Activated naive CD4-positive, alpha-beta T cell treated with anti-CD3 and anti-CD28 coated beads for 36 hours (primary cell): ENCODE results near the gene NOLC1. TPM values are rescaled to one million over a fixed set of nuclear protein-coding genes. Genes with fewer than 3 reads are reported as not detected.

Source experiments
- CTCF ChIA-PET: fragments of 350-600 bp; sonication (Branson Sonifier 250); formaldehyde crosslinking; loops from one replicate; lab custom pipeline; 2021; ENCODE audit warnings: antibody characterized with exemption; lab: Charles Lee
- DNase-seq: peaks from one replicate; pipeline ENCODE4 v3.0.0-alpha.2; 2020
- H3K27ac Mint-ChIP-seq: one replicate; pipeline ENCODE4 v1.8.0; 2021; ENCODE audit warnings: mild to moderate bottlenecking, mixed read lengths
- H3K27me3 Mint-ChIP-seq: one replicate; pipeline ENCODE4 v1.8.0; 2021; ENCODE audit warnings: low read depth, mixed read lengths
- H3K36me3 Mint-ChIP-seq: one replicate; pipeline ENCODE4 v1.8.0; 2021; ENCODE audit warnings: low read depth, mixed read lengths
- H3K4me1 Mint-ChIP-seq: one replicate; pipeline ENCODE4 v1.8.0; 2021; ENCODE audit warnings: low read depth, mixed read lengths
- H3K4me3 Mint-ChIP-seq: one replicate; pipeline ENCODE4 v1.8.0; 2021; ENCODE audit warnings: mild to moderate bottlenecking, moderate library complexity, mixed read lengths
- H3K9me3 Mint-ChIP-seq: one replicate; pipeline ENCODE4 v1.8.0; 2021; ENCODE audit warnings: mixed read lengths
- intact Hi-C: fragments of 100-400 bp; cut with micrococcal nuclease; formaldehyde crosslinking; loops from one replicate; pipeline ENCODE4 v1.15.1; 2023
- total RNA-seq, 2 experiments: library from RNA; stranded (reverse); gene quantifications; one replicate each; pipeline ENCODE4 v1.2.3, GENCODE V29; 2021

The NOLC1 gene
- total RNA-seq, 2 experiments from 2014 or later = 182 to 194 TPM

DNA sequence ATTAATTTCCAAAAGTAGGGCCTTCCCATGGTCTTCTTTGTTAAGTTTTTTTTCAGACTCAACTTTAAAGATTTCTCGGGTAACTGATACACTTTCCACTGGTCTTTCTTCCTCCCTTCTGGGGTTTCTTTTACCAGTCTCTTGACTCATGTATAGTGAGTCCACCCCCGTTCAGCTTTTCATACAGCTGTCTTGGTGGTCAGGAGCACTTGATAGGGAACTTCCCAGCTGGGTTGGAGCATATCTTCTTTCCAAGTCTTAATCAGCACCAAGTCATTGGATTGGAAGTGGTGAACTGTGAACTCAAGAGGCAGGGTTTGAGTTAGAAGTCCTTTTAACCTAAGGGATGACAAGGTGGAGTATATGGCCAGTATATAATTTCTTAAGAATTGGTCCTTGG is 44.7 kb downstream of the NOLC1 start:
- CTCF ChIA-PET = no interaction called here
- Mint-ChIP-seq H3K36me3 (no peaks in the 10 kb centered on the region), H3K4me1 (peaks cover 5% of the 10 kb centered on the region), H3K27me3 (no peaks in the 10 kb centered on the region), H3K4me3 (no peak overlapping the region), H3K27ac (peak overlapping the region; percentile 17), H3K9me3 (peaks cover 5% of the 10 kb centered on the region)
- intact Hi-C loops = no loop called here
- peak; percentile 25 for DNase-seq

DNA sequence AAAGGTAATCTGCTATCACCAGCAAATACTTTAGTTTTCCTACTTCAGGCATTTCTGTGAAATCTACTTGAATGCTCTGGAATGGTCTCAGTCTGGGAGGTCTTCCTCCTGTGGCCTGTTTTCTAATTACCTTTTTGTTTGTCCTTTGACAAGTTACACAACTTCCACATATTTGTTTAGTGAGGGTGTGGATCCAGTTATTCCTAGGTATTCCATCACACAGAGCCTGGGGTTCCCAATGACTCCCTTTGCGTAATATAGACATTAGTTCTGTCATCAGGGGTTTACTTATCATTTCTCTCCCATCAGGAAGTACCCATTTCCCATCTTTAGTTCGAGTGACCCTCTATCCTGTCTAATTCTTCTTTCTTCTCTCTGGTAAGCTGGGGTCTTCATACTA is 45.8 kb downstream of the NOLC1 start:
- CTCF ChIA-PET = interaction anchor here (0.6 kb wide), 1 partner anchor 153 kb away, joined by 4 read pairs; no protein-coding TSS in a partner anchor

DNA sequence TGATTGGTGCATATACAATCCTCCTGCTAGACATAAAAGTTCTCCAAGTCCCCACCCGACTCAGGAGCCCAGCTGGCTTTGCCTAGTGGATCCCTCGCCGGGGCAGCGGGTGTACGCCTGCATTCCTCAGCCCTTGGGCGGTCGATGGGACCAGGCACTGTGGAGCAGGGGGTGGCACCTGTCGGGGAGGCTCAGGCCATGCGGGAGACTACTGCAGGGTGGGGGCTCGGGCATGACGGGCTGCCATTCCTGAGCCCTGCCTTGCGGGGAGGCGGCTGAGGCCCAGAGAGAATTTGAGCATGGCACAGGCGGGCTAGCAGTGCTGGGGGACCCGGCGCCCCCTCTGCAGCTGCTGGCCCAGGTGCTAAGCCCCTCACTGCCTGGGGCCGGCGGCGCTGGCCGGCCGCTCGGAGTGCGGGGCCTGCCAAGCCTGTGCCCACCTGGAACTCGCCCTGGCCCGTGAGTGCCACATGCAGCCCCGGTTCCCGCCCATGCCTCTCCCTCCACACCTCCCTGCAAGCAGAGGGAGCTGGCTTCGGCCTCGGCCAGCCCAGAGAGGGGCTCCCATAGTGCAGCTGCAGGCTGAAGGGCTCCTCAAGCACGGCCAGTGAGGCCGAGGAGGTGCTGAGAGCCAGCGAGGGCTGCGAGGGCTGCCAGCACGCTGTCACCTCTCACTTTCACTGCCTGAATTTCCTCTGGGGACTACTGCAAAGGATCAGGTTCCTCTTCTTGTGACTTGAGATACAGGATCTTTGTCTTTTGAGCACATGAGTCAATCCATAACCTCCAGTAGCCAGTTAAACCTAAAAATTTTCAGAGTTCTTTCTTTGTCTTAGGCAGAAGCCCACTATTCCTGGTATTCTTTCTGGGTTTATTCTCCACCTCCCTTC is 48.8 kb downstream of the NOLC1 start:
- Mint-ChIP-seq H3K27ac (no peak overlapping the region), H3K4me3 (no peak overlapping the region), H3K27me3 (peaks cover 2% of the 10 kb centered on the region), H3K9me3 (peaks cover 9% of the 10 kb centered on the region), H3K36me3 (no peaks in the 10 kb centered on the region), H3K4me1 (peaks cover 8% of the 10 kb centered on the region)
- CTCF ChIA-PET = interaction anchor here (2.0 kb wide), 1 partner anchor 29 kb away, joined by 12 read pairs; no protein-coding TSS in a partner anchor
- DNase-seq = no peak
- intact Hi-C loops = no loop called here

More for the DNA sequence above, 45.8 kb downstream of the NOLC1 start:
- DNase-seq = no peak
- H3K9me3 Mint-ChIP-seq = no peaks in the 10 kb centered on the region
- intact Hi-C loops = no loop called here
- H3K4me3 Mint-ChIP-seq = no peak overlapping the region
- no peaks in the 10 kb centered on the region for H3K36me3 Mint-ChIP-seq
- no peak overlapping the region for H3K27ac Mint-ChIP-seq
- peaks cover 8% of the 10 kb centered on the region for H3K4me1 Mint-ChIP-seq
- peaks cover 2% of the 10 kb centered on the region for H3K27me3 Mint-ChIP-seq

DNA sequence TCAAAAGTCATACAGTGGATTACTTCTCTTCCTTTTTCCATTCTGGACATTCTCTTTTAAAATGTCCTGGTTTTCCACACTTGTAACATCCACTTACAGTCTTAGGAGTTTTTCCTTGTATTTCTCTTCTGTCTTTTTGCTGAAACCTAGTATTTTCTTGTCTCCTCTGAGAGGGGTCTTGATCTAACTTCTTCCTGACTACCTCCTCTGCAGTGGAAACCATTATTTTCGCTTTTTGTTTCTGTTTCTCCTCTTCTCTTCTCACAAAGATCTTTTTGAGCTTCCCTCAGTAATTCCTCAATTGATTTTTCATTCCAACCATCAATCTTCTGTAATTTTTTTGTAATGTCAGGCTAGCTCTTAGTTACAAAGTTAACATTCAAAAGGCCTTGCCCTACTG is 50.2 kb downstream of the NOLC1 start:
- peaks cover 2% of the 10 kb centered on the region for H3K27me3 Mint-ChIP-seq
- H3K27ac Mint-ChIP-seq = no peak overlapping the region
- CTCF ChIA-PET = no interaction called here

DNA sequence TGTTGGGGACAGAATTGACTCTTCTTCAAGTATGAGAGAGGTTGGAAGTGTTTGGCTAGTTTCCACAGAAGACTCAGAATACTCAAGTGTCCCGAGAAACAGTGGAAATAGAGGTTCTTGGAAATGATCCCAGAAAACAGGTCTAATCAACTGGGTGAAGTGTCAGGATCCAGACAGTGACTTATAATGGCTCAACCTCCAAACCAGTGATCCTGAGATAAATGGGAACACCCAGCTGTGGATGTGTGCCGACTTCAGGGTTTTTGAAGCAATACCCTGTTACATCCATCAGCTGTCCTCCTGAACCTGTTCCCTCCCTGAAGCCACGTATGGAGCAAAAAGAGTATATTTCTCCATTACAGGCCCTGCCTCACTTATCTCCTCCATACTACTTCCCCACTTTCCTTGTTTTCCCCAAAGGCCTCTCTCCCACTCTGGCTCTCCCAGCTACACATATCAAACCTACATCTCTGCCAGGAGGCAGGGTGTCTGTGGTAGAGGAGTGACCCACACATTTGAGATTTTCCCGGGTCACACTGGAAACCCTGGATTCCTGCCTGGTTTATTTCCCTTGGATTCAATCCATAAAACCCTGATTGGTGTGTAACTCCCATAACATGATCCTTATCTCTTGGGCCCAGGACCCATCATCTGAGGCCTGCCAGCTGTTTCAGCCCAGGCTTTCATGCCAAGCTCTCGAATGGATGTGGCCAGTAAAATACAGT is 56.3 kb downstream of the NOLC1 start:
- intact Hi-C loops = no loop called here
- H3K36me3 Mint-ChIP-seq = no peaks in the 10 kb centered on the region

More for the DNA sequence above, 50.2 kb downstream of the NOLC1 start:
- peaks cover 9% of the 10 kb centered on the region for H3K9me3 Mint-ChIP-seq
- H3K4me1 Mint-ChIP-seq = peaks cover 4% of the 10 kb centered on the region
- no peaks in the 10 kb centered on the region for H3K36me3 Mint-ChIP-seq
- no peak overlapping the region for H3K4me3 Mint-ChIP-seq
- no peak for DNase-seq
- intact Hi-C loops = no loop called here

DNA sequence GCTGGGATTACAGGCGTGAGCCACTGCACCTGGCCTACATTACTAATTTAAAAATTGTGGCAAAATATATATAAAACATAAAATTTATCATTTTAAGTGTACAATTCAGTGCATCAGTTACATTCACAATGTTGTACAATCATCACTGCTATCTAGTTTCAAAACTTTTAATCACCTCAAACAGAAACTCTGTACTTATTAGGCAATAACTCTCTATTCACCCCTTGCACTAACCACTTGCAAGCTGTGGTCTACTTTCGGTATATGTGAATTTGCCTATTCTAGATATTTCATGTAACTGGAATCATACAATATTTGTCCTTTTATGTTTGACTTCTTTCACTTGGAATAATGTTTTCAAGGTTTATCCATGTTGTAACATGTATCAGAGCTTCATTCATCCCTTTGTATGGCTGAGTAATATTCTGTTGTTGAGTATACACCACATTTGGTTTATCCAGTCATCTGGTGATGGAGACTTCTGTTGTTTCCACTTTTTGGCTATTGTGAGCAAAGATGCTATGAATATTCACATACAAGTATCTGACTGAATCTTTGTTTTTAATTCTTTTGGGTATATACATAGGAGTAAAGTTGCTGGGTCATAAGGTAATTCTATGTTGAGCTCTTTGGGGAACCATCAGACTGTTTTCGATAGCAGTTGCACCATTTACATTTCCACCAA is 59.6 kb downstream of the NOLC1 start:
- Mint-ChIP-seq H3K9me3 (no peaks in the 10 kb centered on the region), H3K4me3 (no peak overlapping the region), H3K36me3 (no peaks in the 10 kb centered on the region), H3K27me3 (no peaks in the 10 kb centered on the region), H3K27ac (no peak overlapping the region), H3K4me1 (no peaks in the 10 kb centered on the region)
- intact Hi-C loops = no loop called here
- DNase-seq = no peak
- CTCF ChIA-PET = interaction anchor here (0.9 to 1.1 kb wide), 2 partner anchors 41 to 42 kb away, joined by 3 to 4 read pairs; no protein-coding TSS in a partner anchor

More for the DNA sequence above, 56.3 kb downstream of the NOLC1 start:
- H3K9me3 Mint-ChIP-seq = peaks cover 9% of the 10 kb centered on the region
- no peaks in the 10 kb centered on the region for H3K27me3 Mint-ChIP-seq
- DNase-seq = no peak
- no peak overlapping the region for H3K4me3 Mint-ChIP-seq
- CTCF ChIA-PET = interaction anchor here (0.8 to 1.8 kb wide), 4 partner anchors 21 to 138 kb away, joined by 3 to 5 read pairs (median 4); no protein-coding TSS in a partner anchor
- H3K27ac Mint-ChIP-seq = no peak overlapping the region
- no peaks in the 10 kb centered on the region for H3K4me1 Mint-ChIP-seq

Other genes starting within 250 kb of the NOLC1 start
- 10 to 100 TPM; 12.3 to 12.6 TPM for gene ARMH3, start 96.2 kb upstream of the NOLC1 start, total RNA-seq
- 1 to 10 TPM; 8.7 to 8.8 TPM for gene HPS6, start 87.0 kb upstream of the NOLC1 start, total RNA-seq
- 10 to 100 TPM; 46.5 to 46.6 TPM for gene LDB1, start 32.0 kb upstream of the NOLC1 start, total RNA-seq
- 10 to 100 TPM; 54.6 to 55.0 TPM for gene PPRC1, start 19.3 kb upstream of the NOLC1 start, total RNA-seq
- gene ELOVL3, start 73.9 kb downstream of the NOLC1 start, total RNA-seq = not detected
- under 1 TPM in 1 of 2 experiments, not detected in 1; 0.14 TPM for gene PITX3, start 89.1 kb downstream of the NOLC1 start, total RNA-seq
- 10 to 100 TPM; 32.1 to 34.5 TPM for gene GBF1, start 93.1 kb downstream of the NOLC1 start, total RNA-seq
- gene NFKB2, start 243.3 kb downstream of the NOLC1 start, total RNA-seq = 100 to 1,000 TPM; 328 to 345 TPM